IPS DF 4.7 (cell line): ENCODE measurements around the gene FCN3.

Experiments
- DNase-seq: peaks from one replicate; pipeline ENCODE4 v3.0.0-alpha.2; 2013; ENCODE audit warnings: low spot score; ENCODE audit errors: extremely low read depth

FCN3 gene

GRCh38 chr1:27360159-27361043 is 14.2 kb downstream of the FCN3 start:
- DNase-seq, result no peak

- DNase-seq, result no peak
These were observed 14.8 kb downstream of the FCN3 start for GRCh38 chr1:27359822-27360158.

- DNase-seq, result no peak
These were observed 15.7 kb downstream of the FCN3 start for GRCh38 chr1:27358928-27359313.

- DNase-seq, result no peak
These were observed 16.3 kb downstream of the FCN3 start for GRCh38 chr1:27358038-27358927.

GRCh38 chr1:27357281-27358037 is 17.2 kb downstream of the FCN3 start:
- DNase-seq, result no peak

- no peak for DNase-seq
These were observed 17.9 kb downstream of the FCN3 start for GRCh38 chr1:27356619-27357280.

- no peak for DNase-seq
These were observed 18.4 kb downstream of the FCN3 start for GRCh38 chr1:27356277-27356618.

GRCh38 chr1:27355683-27356082 is 18.9 kb downstream of the FCN3 start:
- DNase-seq, result no peak

GRCh38 chr1:27353629-27354028 is 21.0 kb downstream of the FCN3 start:
- no peak for DNase-seq

- no peak for DNase-seq
These were observed 21.5 kb downstream of the FCN3 start for GRCh38 chr1:27353166-27353565.

- no peak for DNase-seq
These were observed 23.0 kb downstream of the FCN3 start for GRCh38 chr1:27351541-27352107.

GRCh38 chr1:27350663-27351540 is 23.7 kb downstream of the FCN3 start:
- no peak for DNase-seq

GRCh38 chr1:27349784-27350662 is 24.6 kb downstream of the FCN3 start:
- no peak for DNase-seq

GRCh38 chr1:27348861-27349783 is 25.5 kb downstream of the FCN3 start:
- no peak for DNase-seq

- no peak for DNase-seq
These were observed 27.5 kb downstream of the FCN3 start for GRCh38 chr1:27346991-27347624.

- DNase-seq, result no peak
These were observed 28.3 kb downstream of the FCN3 start for GRCh38 chr1:27346357-27346756.

- DNase-seq, result no peak
These were observed 29.4 kb downstream of the FCN3 start for GRCh38 chr1:27345272-27345671.
